ENCODE results near the gene COX6B2. TPM values are rescaled to one million over a fixed set of nuclear protein-coding genes. Genes with fewer than 3 reads are reported as not detected.
"Not testable (repeated sequence)": the region's sequence is repeated elsewhere in the genome, so short reads cannot be mapped to it uniquely, and the experiment has no call there.

The COX6B2 gene
- total RNA-seq = under 1 TPM in 2 of 9 donors, not detected in 7; 0.17 to 0.18 TPM
- not detected for polyA plus RNA-seq
- long read RNA-seq, donor 1 = 0 reads
- long read RNA-seq, donor 2 = 0 reads
- long read RNA-seq, donor 3 = 0 reads
- long read RNA-seq, donor 4 = 0 reads
- long read RNA-seq, donor 5 = 0 reads
- long read RNA-seq, donor 6 = 0 reads
- long read RNA-seq, donor 7 = 0 reads
- long read RNA-seq, donor 8 = 0 reads
- long read RNA-seq, donor 9 = 0 reads
- long read RNA-seq, donor 10 = 0 reads

GRCh38 chr19:55354698-55355212 is at the start of gene COX6B2:
Gene COX6B2 (minus strand): TSS chr19:55354719. CDS start chr19:55354521, 198 bp downstream.
- WGBS, 4 donors = 5 to 20% (median 5%) methylated on average over 2 to 42 of the region's 43 CpGs; no CpG with 5 or more reads in 1 of the 4 donors
- H3K27me3 ChIP-seq = peaks cover 18% of the 10 kb centered on the region

DNA sequence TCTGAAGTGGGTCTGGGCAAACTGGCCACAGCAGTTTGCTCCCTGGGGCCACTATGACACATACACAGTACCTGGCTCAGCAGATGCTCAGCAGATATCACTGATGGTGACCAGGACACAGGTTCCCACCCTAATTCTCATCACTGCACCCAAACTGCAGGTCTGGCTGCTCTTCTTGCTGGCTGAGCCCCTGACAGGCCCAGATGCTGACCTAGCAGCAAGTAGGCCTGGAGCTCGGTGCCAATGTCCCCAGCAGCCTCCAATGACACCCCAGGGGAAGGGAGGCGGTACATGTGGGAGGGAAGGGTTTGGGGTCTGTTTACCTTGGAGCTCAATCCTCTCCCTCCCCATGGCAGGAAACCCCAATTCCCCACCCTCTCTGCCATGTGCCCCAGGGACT is 48.0 kb upstream of the COX6B2 start:
- H3K36me3 ChIP-seq (replicated peaks in 1 of 2) = peaks cover 0 to 44% of the 10 kb centered on the region in 2 donors
- no peaks in the 10 kb centered on the region for H3K27me3 ChIP-seq
- intact Hi-C loops (cut with DNase I) = no loop called here
- H3K9me3 ChIP-seq (replicated peaks in 1 of 3) = no peaks in the 10 kb centered on the region
- no peak for TF ChIP-seq POLR2A (IDR thresholded peaks at IDR 0.05)
- TF ChIP-seq, protein P1, sequence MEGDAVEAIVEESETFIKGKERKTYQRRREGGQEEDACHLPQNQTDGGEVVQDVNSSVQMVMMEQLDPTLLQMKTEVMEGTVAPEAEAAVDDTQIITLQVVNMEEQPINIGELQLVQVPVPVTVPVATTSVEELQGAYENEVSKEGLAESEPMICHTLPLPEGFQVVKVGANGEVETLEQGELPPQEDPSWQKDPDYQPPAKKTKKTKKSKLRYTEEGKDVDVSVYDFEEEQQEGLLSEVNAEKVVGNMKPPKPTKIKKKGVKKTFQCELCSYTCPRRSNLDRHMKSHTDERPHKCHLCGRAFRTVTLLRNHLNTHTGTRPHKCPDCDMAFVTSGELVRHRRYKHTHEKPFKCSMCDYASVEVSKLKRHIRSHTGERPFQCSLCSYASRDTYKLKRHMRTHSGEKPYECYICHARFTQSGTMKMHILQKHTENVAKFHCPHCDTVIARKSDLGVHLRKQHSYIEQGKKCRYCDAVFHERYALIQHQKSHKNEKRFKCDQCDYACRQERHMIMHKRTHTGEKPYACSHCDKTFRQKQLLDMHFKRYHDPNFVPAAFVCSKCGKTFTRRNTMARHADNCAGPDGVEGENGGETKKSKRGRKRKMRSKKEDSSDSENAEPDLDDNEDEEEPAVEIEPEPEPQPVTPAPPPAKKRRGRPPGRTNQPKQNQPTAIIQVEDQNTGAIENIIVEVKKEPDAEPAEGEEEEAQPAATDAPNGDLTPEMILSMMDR (IDR thresholded peaks at IDR 0.05) = no peak
- WGBS, 4 donors = 86 to 100% (median 92%) methylated on average over 2 of the region's 2 CpGs
- H3K4me1 ChIP-seq (replicated peaks in 1 of 2) = peaks cover 6 to 18% of the 10 kb centered on the region in 2 donors
- H3K27ac ChIP-seq = no peak overlapping the region
- H3K4me3 ChIP-seq = no peak overlapping the region
- DNase-seq = no peak

More at GRCh38 chr19:55354698-55355212, at the start of gene COX6B2:
- TF ChIP-seq, protein P1 (IDR thresholded peaks at IDR 0.05) = no peak
- TF ChIP-seq POLR2A (IDR thresholded peaks at IDR 0.05) = no peak
- peaks cover 12 to 15% of the 10 kb centered on the region in 2 donors for H3K4me1 ChIP-seq (replicated peaks in 1 of 2)
- no peak for DNase-seq
- no peak within 1 kb of the TSS for H3K27ac ChIP-seq
- no peaks in the 10 kb centered on the region for H3K36me3 ChIP-seq (replicated peaks in 1 of 2)
- H3K4me3 ChIP-seq = peak within 1 kb of the TSS in 2 of 4 donors; percentile 16 to 43
- no peaks in the 10 kb centered on the region for H3K9me3 ChIP-seq (replicated peaks in 1 of 3)
- intact Hi-C loops (cut with DNase I) = no loop called here

- DNase-seq; intact Hi-C loops (cut with DNase I): not testable (repeated sequence)
Observed at GRCh38 chr19:55401390-55401789, 46.9 kb upstream of the COX6B2 start.

GRCh38 chr19:55400281-55401087 is 46.0 kb upstream of the COX6B2 start:
- Histone ChIP-seq H3K4me3 (no peak overlapping the region), H3K27me3 (no peaks in the 10 kb centered on the region), H3K27ac (no peak overlapping the region), H3K36me3 (replicated peaks in 1 of 2) (peaks cover 0 to 36% of the 10 kb centered on the region in 2 donors), H3K9me3 (replicated peaks in 1 of 3) (no peaks in the 10 kb centered on the region), H3K4me1 (replicated peaks in 1 of 2) (peaks cover 0 to 1% of the 10 kb centered on the region in 2 donors)
- DNase-seq = no peak
- intact Hi-C loops (cut with DNase I) = no loop called here
- TF ChIP-seq, protein P1 (IDR thresholded peaks at IDR 0.05) = no peak
- no peak for TF ChIP-seq POLR2A (IDR thresholded peaks at IDR 0.05)
- WGBS, 4 donors = 89 to 91% (median 91%) methylated on average over 7 to 14 of the region's 14 CpGs

More at GRCh38 chr19:55401390-55401789, 46.9 kb upstream of the COX6B2 start:
- not testable (repeated sequence) for H3K9me3 ChIP-seq (replicated peaks in 1 of 3); H3K4me1 ChIP-seq (replicated peaks in 1 of 2); H3K27ac ChIP-seq; H3K4me3 ChIP-seq; H3K27me3 ChIP-seq
- peaks cover 0 to 44% of the 10 kb centered on the region in 2 donors for H3K36me3 ChIP-seq (replicated peaks in 1 of 2)
- WGBS, 4 donors = 80 to 88% (median 83%) methylated on average over 1 to 19 of the region's 28 CpGs
